ENCODE data around the gene BAX.

BAX gene

DNA sequence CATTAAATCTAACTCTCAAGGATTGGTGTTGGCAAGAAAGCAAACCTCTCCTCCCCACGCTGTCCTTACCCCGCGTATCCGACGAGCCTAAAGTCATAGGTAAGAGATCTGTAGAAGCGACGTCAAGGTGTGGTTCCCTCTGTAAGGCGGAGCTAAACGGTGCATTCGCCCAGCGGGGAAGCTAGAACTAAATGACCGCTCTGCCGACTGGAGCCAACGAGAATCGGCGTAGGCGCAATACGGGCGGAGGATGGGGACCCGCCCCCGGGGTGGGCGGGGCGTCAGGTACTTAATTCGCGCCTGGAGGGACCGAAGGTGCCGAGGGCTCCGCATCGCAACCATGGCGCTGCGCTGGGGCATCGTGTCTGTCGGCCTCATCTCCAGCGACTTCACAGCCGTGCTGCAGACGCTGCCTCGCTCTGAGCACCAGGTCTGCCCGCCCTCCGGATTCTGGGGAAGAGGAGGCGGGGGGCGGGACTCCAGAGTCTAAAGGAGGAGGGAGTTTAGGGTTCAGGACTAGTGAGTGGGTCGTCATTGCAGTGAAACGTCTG is 21.2 kb upstream of the BAX start, which contains the start of gene DHDH:
DHDH (plus strand) TSS at position 318 of the 551 bp plus-strand sequence; CDS start at position 341, 23 bp downstream.
- peak; percentile 39 for DNase-seq

DNA sequence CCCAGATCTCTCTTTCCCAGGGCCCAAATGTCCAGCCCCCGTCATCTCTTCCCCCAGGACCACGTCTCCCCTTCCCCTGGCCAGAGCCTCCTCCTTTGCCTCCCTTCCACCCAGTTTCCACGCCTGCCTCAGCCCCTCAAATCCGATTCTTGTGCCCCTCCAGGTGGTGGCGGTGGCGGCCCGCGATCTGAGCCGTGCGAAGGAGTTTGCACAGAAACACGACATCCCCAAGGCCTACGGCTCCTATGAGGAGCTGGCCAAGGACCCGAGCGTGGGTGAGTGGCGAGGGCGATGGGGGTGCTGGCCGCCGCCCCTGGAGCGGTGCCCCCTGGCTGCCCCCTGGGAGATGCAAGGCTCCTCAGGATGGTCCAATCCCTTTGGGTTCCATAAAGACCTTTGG is 19.8 kb upstream of the BAX start:
- DNase-seq, result no peak

DNA sequence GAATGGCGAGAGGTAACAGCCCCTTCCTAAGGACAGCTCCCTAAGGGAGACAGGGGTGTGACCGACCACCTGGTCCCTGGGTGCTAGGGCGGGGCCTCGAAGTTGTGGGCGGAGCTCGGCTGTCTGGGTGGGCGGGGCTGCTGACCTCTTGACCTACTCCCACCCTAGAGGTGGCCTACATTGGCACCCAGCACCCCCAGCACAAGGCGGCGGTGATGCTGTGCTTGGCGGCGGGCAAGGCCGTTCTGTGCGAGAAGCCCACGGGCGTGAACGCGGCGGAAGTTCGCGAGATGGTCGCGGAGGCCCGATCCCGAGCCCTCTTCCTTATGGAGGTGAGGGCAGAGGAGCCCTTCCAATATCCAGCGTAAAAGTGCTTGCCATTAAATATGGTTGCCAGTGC is 18.8 kb upstream of the BAX start:
- DNase-seq, result no peak

DNA sequence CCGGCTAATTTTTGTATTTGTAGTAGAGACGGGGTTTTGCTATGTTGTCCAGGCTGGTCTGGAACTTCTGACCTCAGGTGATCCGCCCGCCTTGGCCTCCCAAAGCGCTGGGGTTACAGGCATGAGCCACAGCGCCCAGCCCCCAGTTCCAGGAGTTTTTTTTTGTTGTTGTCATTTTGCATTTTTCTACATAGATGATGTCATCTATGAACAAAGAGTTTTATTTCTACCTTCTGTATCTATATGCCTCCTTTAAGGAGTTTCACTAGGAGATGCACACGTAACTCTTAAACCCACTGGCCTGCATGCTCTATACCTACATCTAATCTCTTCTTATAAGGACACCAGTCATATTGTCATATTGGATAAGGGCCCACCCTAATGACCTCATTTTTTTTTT is 16.4 kb upstream of the BAX start:
- no peak for DNase-seq

DNA sequence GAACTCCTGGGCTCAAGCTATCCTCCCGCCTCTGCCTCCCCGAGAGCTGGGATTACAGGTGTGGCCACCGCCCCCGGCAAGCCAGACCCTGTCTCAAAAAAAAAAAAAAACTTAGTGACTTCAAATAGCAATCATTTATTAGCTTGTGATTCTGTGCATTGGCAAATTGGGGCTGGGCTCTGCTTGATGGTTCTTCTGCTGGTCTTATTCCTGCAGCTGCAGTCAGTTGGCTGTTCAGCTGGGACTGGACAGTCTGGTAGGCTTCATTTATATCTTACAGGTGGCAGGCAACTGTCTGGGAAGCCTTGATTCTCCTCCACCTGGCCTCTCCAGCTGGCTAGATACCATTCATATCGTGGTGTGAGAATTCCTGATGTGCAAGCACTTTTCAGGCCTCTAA is 13.8 kb upstream of the BAX start:
- DNase-seq, result no peak

DNA sequence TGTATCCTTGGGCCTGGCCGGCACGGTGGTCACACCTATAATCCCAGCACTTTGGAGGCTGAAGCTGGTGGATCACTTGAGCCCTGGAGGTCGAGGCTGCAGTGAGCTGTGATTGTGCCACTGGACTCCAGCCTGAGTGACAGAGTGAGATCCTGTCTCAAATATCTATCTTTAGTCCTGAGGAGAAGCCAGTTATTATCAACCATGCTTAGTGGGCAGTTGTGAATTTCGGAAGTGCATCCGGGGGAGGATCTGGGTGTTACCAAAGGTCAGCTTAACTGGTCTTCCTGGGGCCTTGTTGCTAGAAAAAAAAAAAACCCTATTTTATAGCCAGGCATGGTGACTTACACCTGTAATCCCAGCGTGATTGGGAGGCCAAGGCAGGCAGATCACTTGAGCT is 11.6 kb upstream of the BAX start:
- no peak for DNase-seq

DNA sequence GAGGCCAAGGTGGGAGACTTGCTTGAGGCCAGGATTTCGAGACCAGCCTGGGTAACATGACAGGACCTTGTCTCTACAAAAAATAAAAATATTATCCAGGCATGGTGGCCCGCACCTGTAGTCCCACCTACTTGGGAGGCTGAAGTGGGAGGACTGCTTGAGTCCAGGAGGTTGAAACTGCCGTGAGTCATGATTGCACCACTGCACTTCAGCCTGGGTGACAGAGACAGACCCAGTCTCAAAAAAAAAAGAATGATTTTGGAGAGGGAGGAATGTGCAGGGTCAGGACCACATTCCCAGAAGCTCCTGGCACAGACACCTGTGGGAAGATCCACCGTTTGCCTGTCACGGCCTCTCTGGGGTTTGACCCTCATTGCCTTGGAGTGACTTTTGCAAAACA is 9.3 kb upstream of the BAX start:
- no peak for DNase-seq

DNA sequence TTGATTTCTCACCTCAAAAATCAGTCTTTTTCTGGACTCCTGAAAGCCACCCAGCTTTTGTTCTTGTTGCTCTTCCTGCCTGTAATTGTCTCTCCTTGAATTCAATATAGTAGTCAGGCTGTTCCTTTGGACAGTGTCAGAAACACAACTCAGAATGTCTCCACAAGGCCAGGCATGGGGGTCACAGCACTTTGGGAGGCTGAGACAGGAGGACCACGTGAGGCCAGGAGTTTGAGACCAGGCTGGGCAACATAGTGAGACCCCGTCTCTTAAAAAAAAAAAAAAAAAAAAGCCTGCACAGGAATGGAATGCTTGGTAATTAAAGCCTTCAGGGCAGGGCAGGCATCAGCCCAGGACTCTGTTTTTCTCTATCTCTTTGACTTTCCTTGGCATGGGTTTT is 8.9 kb upstream of the BAX start:
- no peak for DNase-seq

DNA sequence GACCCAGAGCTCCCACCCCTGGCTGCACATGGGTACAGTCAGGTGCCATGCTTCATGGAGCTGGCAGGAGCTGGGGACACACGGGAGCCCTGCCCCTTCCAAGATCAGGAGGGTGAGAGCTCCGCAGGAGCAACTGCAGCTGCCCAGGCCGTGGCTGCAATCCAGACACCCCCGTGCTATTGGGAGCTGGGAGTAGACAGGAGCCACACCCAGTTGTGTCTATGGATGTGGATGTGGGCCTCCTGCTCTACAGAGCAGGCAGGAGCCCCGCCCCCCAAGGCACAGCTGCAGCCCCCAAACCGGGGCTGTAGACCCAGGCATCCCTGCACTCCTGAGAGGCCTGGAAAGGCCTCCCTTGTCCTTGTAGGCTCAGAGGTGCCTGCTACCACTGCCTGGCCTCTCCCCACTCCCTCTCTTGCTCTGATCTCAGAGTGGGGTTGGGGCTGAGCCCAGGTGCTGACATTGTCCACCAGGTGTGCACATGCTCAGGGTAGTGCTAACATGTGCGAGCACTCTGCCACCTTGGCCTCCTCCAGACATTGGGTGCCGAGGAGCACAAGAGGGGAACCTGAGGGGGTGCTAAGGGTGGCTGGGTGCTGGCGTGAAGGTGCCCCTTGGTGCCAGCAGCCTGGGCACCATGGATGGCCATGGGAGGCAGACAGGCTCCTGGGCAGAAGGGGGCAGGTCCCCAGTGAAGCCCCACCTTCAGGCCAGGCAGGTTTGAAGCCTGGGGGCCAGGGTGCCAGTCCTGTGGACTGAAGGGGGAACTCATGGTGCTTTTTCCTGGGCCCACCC is 8.0 kb upstream of the BAX start:
- DNase-seq, result no peak

DNA sequence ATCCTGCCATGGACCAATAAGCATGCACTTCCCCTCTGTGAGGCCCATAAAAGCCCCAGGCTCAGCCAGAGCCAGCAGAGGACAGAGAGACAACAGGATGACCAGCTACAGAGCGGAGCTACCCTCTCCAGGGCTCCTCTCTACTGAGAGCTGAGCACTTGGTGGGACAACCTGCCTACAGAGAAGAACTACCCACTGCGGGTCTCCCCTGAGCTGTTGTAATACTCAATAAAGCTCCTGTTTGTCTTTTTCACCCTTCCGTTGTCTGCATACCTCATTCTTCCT is 7.5 kb upstream of the BAX start:
- no peak for DNase-seq

DNA sequence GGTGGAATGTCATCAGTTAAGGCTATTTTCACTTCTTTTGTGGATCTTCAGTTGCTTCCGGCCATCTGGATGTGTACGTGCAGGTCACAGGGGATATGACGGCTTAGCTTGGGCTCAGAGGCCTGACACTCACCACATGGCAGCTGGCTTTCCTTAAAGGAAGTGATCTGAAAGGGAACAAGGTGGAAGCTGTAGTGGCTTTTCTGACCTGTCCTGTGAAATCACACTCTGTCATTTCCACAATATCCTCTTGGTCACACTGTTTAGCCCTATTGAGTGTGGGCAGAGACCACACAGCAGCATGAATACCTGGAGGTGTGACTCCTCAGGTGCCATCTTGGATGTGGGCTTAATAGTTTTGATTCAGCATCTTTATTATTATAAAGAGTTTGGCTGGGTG is 4.5 kb upstream of the BAX start:
- no peak for DNase-seq

DNA sequence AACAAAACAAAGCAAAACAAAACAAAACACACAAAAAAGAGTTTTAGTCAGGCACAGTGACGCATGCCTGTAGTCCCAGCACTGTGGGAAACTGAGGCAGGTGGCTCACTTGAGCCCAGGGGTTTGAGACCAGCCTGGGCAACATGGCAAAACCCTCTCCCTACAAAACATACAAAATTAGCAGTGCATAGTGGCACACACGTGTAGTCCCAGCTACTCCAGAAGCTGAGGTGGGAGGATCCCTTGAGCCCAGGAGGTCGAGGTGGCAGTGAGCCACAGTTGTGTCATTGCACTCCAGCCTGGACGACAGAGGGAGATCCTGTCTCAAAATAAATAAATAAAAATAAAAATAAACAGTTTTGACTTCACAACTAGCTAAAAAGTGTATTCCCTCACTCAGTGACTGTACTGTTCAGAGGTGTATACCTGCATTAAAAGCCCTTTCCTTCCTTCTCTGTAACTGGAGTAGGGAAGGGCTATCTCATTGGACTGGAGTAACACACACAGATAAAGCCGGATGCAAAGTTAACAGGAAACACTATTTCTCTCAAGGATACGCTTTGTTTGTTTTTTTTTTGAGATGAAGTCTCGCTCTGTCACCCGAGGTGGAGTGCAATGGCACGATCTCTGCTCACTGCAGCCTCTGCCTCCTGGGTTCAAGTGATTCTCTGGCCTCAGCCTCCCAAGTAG is 3.7 kb upstream of the BAX start:
- no peak for DNase-seq

DNA sequence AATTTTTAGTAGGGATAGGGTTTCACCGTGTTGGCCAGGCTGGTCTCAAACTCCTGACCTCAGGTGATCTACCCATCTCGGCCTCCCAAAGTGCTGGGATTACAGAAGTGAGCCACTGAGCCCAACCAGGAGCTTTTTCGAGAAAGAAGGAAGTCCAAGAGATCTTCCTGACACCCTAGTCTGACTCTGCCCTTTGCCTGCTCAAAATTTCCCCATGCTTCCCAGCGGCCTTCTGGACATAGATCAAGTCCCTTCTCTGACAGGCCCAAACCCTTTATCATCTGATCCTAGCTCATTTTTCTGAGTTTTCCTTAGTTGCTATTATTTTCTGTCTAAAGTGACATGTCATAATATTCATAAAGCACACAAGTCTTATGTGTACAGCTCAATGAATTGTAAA is 1.5 kb upstream of the BAX start:
- no peak for DNase-seq

DNA sequence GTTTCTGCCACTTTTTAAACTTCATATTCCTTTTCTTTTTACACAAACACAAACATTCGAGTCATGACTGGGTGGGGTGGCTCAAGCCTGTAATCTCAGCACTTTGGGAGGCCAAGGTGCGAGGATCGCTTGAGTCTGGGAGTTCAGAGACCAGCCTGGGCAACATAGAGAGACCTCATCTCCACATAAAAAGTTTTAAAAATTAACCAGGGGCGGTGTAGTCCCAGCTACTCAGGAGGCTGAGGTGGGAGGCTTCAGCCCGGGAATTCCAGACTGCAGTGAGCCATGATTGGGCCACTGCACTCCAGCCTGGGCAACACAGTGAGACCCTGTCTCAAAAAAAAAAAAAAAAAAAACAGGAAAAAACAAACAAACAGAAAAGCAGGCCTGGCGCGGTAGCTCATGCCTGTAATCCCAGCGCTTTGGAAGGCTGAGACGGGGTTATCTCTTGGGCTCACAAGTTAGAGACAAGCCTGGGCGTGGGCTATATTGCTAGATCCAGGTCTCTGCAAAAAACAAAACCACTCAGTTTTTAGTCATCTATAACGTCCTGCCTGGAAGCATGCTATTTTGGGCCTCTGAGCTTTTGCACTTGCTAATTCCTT is 583 bp upstream of the BAX start:
- no peak for DNase-seq

DNA sequence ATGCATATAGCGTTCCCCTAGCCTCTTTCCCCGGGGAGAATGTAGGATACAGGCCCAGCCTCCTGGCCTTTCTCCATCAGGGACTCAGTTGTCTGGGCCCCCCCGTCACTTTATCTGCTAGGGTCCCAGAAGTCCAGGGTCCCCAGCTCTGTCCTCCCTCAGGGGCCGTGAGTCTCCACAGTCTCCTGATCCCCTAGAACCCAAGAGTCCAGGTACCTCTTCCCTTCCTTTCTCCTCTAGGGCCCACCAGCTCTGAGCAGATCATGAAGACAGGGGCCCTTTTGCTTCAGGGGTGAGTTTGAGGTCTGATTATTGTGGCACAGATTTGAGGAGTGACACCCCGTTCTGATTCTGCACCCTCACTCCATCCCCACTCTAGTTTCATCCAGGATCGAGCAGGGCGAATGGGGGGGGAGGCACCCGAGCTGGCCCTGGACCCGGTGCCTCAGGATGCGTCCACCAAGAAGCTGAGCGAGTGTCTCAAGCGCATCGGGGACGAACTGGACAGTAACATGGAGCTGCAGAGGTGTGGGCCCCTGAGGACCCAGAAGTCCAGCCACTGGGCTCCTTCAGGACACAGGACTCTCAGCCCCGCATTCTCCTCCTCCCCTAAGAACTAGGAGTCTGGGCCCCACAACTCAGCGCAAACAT is 758 bp downstream of the BAX start:
- DNase-seq, result no peak

DNA sequence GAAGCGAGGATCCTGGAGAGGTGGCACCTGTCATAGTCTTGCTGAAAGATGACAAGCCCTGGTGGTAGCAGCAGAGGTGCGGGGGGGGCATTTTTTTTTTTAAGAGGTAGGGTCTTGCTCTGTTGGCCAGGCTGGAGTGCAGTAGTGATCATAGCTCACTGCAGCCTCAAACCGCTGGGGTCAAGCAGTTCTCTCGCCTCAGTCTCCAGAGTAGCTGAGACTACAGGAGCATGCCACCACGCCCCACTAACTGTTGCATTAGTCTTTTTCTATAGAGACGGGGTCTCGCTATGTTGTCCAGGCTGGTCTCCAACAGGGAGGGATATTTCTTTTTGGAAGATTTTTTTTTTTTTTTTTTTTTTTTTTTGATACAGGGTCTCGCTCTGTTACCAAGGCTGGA is 3.3 kb downstream of the BAX start:
- no peak for DNase-seq

DNA sequence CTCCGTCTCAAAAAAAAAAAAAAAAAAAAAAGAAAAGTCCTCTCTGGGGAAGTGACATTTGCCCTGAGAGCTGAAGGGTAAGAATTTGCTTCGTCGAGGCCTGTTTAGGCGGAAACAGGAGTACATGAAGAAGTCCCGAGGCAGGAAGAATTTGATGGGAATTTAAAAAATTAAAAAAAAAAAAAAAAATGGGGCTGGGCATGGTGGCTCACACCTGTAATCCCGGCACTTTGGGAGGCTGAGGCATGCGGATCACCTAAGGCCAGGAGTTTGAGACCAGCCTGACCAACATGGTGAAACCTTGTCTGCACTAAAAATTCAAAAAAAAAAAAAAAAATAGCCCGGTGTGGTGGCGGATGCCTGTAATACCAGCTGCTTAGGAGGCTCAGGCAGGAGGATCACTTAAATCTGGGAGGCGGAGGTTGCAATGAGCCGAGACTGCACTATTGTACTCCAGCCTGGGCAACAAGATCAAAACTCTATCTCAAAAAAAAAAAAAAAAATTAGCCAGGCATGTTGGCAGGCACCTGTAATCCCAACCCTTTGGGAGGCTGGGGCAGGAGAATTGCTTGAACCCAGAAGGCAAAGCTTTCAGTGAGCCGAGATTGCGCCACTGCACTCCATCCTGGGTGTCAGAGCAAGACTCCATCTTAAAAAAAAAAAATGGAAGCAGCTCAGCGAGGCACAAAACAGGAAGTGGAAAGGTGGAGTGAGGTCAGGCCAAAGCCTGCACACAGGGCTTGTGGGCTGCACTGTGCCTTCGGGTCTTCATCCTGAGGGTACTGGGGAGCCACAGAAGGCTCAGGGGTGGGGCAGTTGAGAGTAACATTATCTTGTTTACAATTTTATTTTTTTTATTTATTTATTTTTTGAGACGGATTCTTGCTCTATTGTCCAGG is 4.9 kb downstream of the BAX start:
- peak; percentile 30 for DNase-seq

DNA sequence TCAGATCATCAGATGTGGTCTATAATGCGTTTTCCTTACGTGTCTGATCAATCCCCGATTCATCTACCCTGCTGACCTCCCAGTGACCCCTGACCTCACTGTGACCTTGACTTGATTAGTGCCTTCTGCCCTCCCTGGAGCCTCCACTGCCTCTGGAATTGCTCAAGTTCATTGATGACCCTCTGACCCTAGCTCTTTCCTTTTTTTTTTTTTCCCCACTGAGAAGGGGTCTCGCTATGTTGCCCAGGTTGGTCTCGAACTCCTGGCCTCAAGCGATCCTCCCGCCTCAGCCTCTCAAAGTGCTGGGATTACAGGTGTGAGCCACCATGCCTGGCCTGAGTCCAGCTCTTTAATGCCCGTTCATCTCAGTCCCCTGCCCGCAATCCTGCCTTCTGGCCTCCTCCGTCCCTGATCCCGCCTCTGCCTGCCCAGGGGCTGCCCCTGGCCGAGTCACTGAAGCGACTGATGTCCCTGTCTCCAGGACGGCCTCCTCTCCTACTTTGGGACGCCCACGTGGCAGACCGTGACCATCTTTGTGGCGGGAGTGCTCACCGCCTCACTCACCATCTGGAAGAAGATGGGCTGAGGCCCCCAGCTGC is 6.5 kb downstream of the BAX start:
- no peak for DNase-seq

DNA sequence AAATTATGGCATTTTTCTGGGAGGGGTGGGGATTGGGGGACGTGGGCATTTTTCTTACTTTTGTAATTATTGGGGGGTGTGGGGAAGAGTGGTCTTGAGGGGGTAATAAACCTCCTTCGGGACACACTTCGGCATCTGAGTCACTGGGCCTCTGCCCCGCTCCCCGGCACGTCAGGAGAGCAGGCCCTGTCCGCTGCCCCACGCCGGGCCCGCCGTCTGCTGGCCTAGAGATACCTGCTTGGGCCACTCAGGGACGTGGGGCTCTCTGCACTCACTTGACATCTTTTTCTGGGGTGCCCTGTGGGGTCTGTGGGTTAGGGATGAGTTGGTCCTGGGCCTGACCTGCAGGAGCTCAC is 7.0 kb downstream of the BAX start:
- DNase-seq, result no peak

DNA sequence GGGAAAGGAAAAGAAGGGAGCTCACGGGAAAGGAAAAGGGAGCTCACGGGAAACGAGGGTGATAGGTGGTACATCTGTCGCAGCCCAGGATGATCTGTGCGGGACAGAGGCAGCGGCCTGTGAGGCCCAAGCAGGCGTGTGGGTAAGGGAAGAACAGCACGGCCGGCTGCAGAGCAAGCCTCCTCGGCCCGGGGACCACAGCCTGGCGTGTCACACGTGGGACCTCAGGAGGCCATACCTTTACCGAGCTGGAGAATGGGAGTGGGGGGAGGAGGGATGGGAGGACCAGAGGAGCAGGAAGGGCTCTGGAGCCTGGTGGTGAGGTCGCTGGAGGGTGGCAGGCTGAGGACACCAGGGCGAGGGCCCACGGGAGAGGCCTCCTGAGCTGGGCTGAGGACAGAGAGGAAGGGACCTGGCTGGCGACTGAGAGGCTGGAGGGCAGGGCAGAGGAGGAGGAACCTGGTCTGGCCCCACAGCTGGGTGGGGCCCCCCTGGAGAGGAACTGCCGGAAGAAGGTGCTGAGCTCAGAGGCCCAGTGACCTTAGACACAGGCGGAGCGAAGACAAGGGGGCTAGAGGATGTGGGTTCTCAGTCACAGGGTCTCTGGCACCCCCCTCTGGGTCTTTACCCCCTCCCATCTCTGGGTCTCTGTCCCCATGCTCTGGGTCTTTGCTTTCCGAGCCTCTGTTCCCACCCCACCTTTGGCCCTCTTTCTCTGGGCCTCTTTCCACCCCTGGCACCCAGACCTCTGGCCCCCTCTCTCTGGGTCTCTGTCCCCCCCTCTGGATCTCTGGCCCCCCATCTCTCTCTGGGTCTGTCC is 7.6 kb downstream of the BAX start:
- DNase-seq, result peak; percentile 56

DNA sequence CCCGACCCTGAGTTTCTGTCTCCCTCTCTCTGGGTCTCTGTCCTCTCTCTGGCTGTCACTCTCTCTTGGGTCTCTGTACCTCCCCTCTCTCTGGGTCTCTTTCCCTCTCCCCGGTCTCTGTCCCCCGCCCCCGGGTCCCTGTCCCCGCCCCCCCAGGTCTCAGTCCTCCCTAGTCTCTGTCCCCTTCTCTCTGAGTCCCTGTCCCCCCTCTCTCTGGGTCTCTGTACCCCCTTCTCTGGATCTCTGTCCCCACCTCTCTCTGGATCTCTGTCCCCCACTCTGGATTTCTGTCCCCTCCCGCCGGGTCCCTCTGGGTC is 8.1 kb downstream of the BAX start:
- no peak for DNase-seq

Data from GDM1 (cell line).